Globus pallidus (tissue), 1 donor: ENCODE measurements around the gene TLCD3A.
"Not testable (repeated sequence)": the region's sequence is repeated elsewhere in the genome, so short reads cannot be mapped to it uniquely, and the experiment has no call there.

Experiments
- DNase-seq: peaks from one replicate; pipeline ENCODE4 v3.0.0-alpha.2; 2015; ENCODE audit warnings: low spot score

The TLCD3A gene

GRCh38 chr17:708132-708531 lies 24.3 kb upstream of the TLCD3A start:
- DNase-seq = no peak

- DNase-seq = no peak
These were observed 14.3 kb upstream of the TLCD3A start for GRCh38 chr17:718075-718474.

- no peak for DNase-seq
These were observed 11.5 kb upstream of the TLCD3A start for GRCh38 chr17:720706-721539.

DNA sequence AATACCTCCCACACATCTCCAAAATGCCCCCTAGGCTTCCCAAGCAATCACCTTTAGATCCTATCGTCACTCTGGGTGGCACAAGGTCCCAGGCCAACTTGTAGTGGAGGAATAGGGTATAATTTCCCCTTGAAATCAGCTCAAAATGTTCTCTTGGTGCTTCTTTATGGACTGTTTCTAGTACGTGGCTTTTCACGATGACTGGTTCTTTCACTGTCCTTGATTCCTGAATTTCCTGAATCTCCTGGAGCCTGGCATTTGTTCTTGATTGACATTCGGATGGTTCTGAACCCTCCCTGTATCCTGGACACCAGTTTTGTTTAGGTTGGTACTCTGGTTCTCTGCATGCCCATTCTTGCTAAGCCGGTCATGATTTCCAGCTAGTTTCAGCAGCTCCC lies 10.9 kb upstream of the TLCD3A start:
- no peak for DNase-seq

DNA sequence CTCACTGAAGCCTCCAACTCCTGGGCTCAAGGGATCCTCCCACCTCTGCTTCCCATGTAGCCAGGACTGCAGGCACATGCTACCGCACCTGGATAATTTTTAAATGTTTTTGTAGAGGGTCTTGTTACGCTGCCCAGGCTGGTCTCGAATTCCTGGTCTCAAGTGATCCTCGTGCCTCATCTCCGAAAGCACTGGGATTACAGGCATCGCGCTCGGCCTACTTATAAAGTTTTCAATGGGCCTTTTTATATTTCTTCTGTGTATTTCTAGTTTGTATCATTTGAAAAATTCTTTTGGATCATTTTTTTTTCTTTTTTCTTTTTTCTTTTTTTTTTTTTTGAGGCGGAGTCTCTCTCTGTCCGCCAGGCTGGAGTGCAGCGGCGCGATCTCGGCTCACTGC lies 7.3 kb upstream of the TLCD3A start:
- no peak for DNase-seq

- no peak for DNase-seq
These were observed 6.7 kb upstream of the TLCD3A start for GRCh38 chr17:725746-726145.

DNA sequence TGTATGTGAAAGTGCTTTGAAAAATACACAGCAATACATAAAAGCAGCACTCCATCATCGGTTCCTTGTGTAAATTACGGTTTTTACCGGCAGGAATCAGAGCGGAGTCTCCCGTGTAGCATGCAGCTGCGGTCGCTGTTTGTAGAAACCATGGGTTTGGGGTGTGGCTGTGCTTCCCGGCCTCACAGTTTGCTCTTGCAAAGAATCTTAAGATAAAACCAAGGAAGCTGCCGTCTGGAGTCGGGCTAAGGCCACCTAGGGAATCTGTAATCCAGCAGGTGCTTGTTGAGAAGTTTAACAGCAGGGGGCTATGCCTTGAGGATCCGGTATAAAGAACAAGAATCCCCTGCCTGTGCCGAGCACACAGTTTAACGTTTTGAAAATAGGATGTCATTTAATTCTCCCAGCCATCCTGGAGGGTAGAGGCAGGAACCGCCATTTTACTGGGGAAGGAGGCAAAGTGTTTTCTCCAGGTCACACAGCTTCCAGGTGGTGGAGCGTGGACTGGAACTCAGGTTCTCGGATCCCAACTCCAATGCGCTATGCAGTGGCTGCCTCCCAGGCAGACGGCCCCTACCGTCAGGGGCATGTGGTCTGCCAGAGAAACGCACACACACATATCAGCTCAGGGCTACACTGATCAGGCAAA lies 6.0 kb upstream of the TLCD3A start:
- no peak for DNase-seq

- DNase-seq = no peak
These were observed 3.5 kb upstream of the TLCD3A start for GRCh38 chr17:728911-729310.

GRCh38 chr17:731644-732066 lies 741 bp upstream of the TLCD3A start:
- DNase-seq = no peak

DNA sequence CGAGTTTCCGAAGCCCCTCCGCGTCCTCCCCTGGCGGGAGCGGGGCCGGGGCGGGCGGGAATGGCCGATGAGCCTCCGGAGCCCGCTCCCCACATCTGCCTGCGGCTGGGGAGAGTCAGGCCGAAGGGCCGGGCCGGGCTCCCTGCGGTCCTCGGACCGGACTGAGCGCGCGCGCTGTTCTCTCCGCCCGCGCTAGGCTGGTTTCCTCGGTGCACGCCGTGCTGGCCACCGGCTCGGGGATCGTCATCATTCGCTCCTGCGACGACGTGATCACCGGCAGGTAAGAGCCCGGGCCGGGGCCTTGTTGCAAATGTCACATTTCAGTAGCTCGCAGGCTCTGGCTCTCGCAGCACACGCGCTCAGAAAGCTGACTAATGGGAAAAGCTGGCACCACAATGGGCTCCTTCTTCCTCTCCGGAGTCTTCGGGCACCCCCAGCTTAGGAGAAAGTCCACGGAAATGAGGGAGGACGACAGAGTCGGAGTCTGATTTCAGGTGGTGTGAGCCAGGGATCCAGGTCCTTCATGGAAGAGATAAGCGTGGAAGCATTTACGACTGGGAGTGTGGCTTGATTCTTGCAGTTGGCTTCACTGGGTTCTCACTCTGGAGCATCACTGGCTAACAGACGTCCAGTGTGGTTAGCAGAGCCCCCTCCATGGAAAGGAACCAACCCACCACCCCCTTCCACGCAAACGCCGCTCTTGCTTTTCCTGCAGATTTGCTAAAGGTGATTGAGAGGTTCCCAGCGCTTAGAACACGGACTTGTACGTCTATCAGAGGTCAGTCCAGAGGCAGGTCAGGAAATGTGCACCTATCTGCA lies 715 bp downstream of the TLCD3A start:
- DNase-seq = no peak

DNA sequence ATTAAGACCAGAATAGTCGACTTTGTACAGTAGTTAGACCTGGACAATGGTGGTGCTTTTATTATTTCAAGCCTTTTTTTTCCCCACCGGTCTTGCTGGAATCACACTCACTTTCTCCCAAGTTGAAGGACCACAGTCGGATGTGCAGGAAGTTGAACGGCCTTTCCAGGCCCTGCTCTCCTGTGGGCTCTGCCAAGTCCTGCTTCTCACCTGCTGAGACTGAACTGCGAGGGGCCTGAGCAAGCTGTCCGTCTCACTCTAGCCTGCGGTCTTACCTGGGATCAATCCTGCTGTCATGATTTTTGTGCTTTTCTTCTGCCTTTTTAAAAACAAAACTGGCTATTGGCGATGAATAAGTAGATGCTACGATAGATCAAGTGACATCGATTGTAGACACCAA lies 1.3 kb downstream of the TLCD3A start:
- DNase-seq = no peak

DNA sequence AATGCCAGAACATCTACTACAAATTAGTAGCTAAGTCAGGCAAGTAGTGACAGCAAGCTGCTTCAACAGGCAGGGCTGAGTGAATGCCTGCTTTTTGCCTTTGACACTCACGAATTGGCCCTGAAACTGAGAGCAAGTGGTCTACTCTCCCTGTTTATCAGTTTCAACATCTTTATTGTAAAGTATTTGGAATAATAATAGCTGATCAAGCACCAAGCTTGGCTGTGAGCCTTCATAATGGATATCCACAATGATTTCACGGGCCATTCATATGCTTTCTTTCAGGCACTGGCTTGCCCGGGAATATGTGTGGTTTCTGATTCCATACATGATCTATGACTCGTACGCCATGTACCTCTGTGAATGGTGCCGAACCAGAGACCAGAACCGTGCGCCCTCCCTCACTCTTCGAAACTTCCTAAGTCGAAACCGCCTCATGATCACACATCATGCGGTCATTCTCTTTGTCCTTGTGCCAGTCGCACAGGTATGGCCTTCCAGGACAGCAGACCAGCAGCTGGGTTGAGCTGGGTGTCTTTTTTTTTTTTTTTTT lies 5.2 kb downstream of the TLCD3A start:
- DNase-seq = no peak

- peak; percentile 37 for DNase-seq
These were observed 8.0 kb downstream of the TLCD3A start for GRCh38 chr17:740240-741017.

DNA sequence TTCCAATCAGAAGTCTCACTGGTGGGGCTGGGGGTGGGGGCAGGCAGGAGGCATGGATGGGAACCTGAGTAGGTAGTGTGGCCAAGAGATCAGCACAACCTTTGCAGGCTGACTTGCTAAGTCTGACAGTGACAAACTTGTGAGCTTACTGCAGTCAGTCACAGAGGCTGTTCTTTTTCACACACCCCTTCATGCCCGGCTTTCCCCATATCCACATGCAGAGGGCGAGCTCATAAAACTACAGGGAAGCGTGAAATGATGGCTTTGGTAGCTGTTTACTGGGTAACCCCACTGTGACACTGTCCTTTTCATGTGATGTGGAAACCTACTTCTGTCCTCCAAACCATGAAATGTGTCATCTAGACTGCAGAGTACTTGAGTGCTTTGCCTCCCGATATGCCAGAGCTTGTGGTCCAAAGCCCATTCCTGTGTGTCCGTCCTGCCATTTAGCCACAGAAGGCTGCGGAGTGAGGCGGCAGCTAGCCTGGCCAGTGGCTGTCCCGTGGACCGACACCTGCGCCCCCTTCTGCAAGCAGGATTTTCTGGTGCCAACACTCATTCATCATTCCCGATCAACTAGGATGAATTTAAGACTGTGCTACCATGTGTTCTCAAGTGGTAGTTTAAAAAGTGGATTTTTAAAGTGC lies 9.9 kb downstream of the TLCD3A start:
- no peak for DNase-seq

GRCh38 chr17:743139-743538 lies 10.7 kb downstream of the TLCD3A start:
- no peak for DNase-seq

DNA sequence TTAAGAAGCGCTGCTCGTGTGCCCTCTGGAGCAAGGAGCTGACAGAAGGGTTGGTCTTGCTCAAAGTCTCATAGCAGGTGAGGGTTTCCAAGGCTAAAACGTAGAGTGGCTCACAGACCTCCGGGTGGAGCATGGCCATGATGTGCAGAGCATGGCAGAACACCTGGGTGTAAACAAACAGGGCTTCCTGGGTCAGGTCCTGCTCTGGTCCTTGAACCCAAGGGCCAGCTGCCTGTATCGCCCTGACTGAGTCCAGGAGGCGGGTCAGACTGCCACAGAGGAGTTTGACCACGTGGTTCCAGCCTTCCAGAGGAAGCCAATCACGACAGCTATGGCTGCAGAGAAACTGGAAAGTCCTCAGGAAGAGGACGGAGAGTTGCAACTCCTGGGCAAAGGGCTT lies 12.5 kb downstream of the TLCD3A start:
- DNase-seq = no peak

- no peak for DNase-seq
These were observed 13.0 kb downstream of the TLCD3A start for GRCh38 chr17:745406-745805.

GRCh38 chr17:746181-746580 lies 13.8 kb downstream of the TLCD3A start:
- DNase-seq = no peak

- no peak for DNase-seq
These were observed 14.6 kb downstream of the TLCD3A start for GRCh38 chr17:746783-747629.

DNA sequence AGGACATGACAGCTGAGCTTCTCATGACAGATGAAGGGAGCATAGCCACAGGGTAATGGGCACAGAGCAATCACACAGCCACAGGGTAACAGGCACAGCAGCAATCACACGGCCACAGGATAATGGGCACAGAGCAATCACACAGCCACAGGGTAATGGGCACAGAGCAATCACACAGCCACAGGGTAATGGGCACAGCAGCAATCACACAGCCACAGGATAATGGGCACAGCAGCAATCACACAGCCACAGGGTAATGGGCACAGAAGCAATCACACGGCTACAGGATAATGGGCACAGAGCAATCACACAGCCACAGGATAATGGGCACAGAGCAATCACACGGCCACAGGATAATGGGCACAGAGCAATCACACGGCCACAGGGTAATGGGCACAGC lies 16.2 kb downstream of the TLCD3A start:
- DNase-seq = not testable (repeated sequence)
